HCT116 (cell line): ENCODE data around the gene EXOC4.

Source experiments
- ATF3 ChIP-seq: IDR thresholded peaks from 2 replicates; pipeline ENCODE4 v1.6.1; 2012
- CEBPB ChIP-seq: IDR thresholded peaks from 2 replicates; pipeline ENCODE4 v1.6.1; 2012; ENCODE audit warnings: low read depth
- EZH2 ChIP-seq: fragments of 200-600 bp; sonication (generic); IDR thresholded peaks from 2 replicates; pipeline ENCODE4 v1.6.1; 2017; ENCODE audit warnings: antibody characterized with exemption, mixed run types
- EZH2phosphoT487 ChIP-seq: fragments of 200-600 bp; IDR thresholded peaks from 2 replicates; pipeline ENCODE4 v1.6.1; 2018; ENCODE audit warnings: antibody characterized with exemption, borderline replicate concordance
- JUND ChIP-seq: IDR thresholded peaks from 2 replicates; pipeline ENCODE4 v1.6.1; 2012
- POLR2A ChIP-seq: IDR thresholded peaks from 2 replicates; pipeline ENCODE4 v1.7.0; 2011; ENCODE audit warnings: borderline replicate concordance; ENCODE audit not compliant: insufficient read depth, insufficient read length; ENCODE audit errors: extremely low read depth
- RAD21 ChIP-seq: IDR thresholded peaks from 2 replicates; pipeline ENCODE4 v1.6.1; 2012; ENCODE audit warnings: low read depth, mild to moderate bottlenecking
- ZFX ChIP-seq: fragments of 450-650 bp; IDR thresholded peaks from 2 replicates; pipeline ENCODE4 v1.6.1; 2017
- TF ChIP-seq, protein P1 (sequence below), 3 experiments: fragments of 200-600 bp in 1 of 3; sonication (generic) in 1 of 3; IDR thresholded peaks in 2 of 3; conservative IDR thresholded peaks in 1 of 3; 2 replicates each; pipeline ENCODE4 v1.5.1; 2012 to 2017; ENCODE audit warnings: low read depth in 2 of 3, low read length in 2 of 3, antibody characterized with exemption in 1 of 3, borderline replicate concordance in 1 of 3, control low read depth in 1 of 3, mild to moderate bottlenecking in 1 of 3, mixed read lengths in 1 of 3, mixed run types in 1 of 3, moderate library complexity in 1 of 3; ENCODE audit not compliant: insufficient read depth in 1 of 3
- TF ChIP-seq, protein P2 (sequence below): IDR thresholded peaks from 2 replicates; pipeline ENCODE4 v1.6.1; 2012; ENCODE audit warnings: low read depth

- no peak for TF ChIP-seq RAD21
- no peak for TF ChIP-seq POLR2A
- TF ChIP-seq, protein P1, sequence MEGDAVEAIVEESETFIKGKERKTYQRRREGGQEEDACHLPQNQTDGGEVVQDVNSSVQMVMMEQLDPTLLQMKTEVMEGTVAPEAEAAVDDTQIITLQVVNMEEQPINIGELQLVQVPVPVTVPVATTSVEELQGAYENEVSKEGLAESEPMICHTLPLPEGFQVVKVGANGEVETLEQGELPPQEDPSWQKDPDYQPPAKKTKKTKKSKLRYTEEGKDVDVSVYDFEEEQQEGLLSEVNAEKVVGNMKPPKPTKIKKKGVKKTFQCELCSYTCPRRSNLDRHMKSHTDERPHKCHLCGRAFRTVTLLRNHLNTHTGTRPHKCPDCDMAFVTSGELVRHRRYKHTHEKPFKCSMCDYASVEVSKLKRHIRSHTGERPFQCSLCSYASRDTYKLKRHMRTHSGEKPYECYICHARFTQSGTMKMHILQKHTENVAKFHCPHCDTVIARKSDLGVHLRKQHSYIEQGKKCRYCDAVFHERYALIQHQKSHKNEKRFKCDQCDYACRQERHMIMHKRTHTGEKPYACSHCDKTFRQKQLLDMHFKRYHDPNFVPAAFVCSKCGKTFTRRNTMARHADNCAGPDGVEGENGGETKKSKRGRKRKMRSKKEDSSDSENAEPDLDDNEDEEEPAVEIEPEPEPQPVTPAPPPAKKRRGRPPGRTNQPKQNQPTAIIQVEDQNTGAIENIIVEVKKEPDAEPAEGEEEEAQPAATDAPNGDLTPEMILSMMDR (IDR thresholded peaks at IDR 0.05 in 2 of 3, conservative IDR thresholded peaks at IDR 0.05 in 1 of 3; ENCODE audit: borderline replicate concordance in 1 of 3, insufficient read depth in 1 of 3, low read depth in 2 of 3, low read length in 2 of 3) = no peak
- TF ChIP-seq, protein P2, sequence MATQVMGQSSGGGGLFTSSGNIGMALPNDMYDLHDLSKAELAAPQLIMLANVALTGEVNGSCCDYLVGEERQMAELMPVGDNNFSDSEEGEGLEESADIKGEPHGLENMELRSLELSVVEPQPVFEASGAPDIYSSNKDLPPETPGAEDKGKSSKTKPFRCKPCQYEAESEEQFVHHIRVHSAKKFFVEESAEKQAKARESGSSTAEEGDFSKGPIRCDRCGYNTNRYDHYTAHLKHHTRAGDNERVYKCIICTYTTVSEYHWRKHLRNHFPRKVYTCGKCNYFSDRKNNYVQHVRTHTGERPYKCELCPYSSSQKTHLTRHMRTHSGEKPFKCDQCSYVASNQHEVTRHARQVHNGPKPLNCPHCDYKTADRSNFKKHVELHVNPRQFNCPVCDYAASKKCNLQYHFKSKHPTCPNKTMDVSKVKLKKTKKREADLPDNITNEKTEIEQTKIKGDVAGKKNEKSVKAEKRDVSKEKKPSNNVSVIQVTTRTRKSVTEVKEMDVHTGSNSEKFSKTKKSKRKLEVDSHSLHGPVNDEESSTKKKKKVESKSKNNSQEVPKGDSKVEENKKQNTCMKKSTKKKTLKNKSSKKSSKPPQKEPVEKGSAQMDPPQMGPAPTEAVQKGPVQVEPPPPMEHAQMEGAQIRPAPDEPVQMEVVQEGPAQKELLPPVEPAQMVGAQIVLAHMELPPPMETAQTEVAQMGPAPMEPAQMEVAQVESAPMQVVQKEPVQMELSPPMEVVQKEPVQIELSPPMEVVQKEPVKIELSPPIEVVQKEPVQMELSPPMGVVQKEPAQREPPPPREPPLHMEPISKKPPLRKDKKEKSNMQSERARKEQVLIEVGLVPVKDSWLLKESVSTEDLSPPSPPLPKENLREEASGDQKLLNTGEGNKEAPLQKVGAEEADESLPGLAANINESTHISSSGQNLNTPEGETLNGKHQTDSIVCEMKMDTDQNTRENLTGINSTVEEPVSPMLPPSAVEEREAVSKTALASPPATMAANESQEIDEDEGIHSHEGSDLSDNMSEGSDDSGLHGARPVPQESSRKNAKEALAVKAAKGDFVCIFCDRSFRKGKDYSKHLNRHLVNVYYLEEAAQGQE = no peak
- TF ChIP-seq EZH2phosphoT487 = no peak
- TF ChIP-seq EZH2 = no peak
- TF ChIP-seq ATF3 = no peak
- TF ChIP-seq CEBPB = no peak
- TF ChIP-seq JUND = no peak
- no peak for TF ChIP-seq ZFX
Observed at GRCh38 chr7:133618970-133619369, 366.1 kb downstream of the EXOC4 start.
